Fibroblast of lung (primary cell): ENCODE data around the gene CRBN. TPM values are rescaled to one million over a fixed set of nuclear protein-coding genes. Genes with fewer than 3 reads are reported as not detected.

Source experiments
- DNase-seq, 2 donors: peaks; one replicate each; pipeline versions ENCODE4 v3.0.0 to v3.0.0-alpha.2; 2010; ENCODE audit warnings: low read depth in 2 of 2
- H2AFZ ChIP-seq: 2 replicates; pipeline ENCODE4 v1.5.1; 2012; ENCODE audit warnings: low read length, control low read depth, inconsistent platforms
- H3K27ac ChIP-seq: 2 replicates; pipeline ENCODE4 v1.5.1; 2011; ENCODE audit warnings: low read length, control low read depth; ENCODE audit not compliant: insufficient read depth
- H3K27me3 ChIP-seq: 2 replicates; pipeline ENCODE4 v1.5.1; 2011; ENCODE audit warnings: mild to moderate bottlenecking, low read length; ENCODE audit not compliant: control insufficient read depth, insufficient read depth
- H3K36me3 ChIP-seq: 2 replicates; pipeline ENCODE4 v1.5.1; 2011; ENCODE audit warnings: low read length; ENCODE audit not compliant: control insufficient read depth, insufficient read depth
- H3K4me1 ChIP-seq: 2 replicates; pipeline ENCODE4 v1.5.1; 2011; ENCODE audit warnings: low read length; ENCODE audit not compliant: control insufficient read depth, insufficient read depth; ENCODE audit errors: extremely low read depth
- H3K4me2 ChIP-seq: 2 replicates; pipeline ENCODE4 v1.5.1; 2011; ENCODE audit warnings: low read length, control low read depth; ENCODE audit not compliant: insufficient read depth; ENCODE audit errors: extremely low read depth
- H3K4me3 ChIP-seq, 4 experiments: fragments of 200-600 bp in 1 of 4; sonication (generic) in 1 of 4; replicated peaks in 1 of 4; 2 replicates each; pipeline ENCODE4 v1.5.1; 2011 to 2016; ENCODE audit warnings: low read length in 4 of 4, low read depth in 3 of 4, mild to moderate bottlenecking in 3 of 4, control low read depth in 2 of 4, inconsistent platforms in 1 of 4, mixed read lengths in 1 of 4; ENCODE audit not compliant: insufficient read depth in 1 of 4; ENCODE audit errors: control extremely low read depth in 1 of 4
- H3K79me2 ChIP-seq: 2 replicates; pipeline ENCODE4 v1.5.1; 2012; ENCODE audit warnings: mild to moderate bottlenecking, low read length, inconsistent platforms; ENCODE audit not compliant: control insufficient read depth, insufficient read depth
- H3K9ac ChIP-seq: 2 replicates; pipeline ENCODE4 v1.5.1; 2011; ENCODE audit warnings: mild to moderate bottlenecking, low read length, control low read depth; ENCODE audit not compliant: insufficient read depth
- H3K9me3 ChIP-seq: 2 replicates; pipeline ENCODE4 v1.5.1; 2012; ENCODE audit warnings: low read depth, low read length; ENCODE audit not compliant: control insufficient read depth, insufficient read depth
- H4K20me1 ChIP-seq: 2 replicates; pipeline ENCODE4 v1.5.1; 2011; ENCODE audit warnings: low read length; ENCODE audit not compliant: control insufficient read depth, insufficient read depth; ENCODE audit errors: extremely low read depth
- EZH2 ChIP-seq: IDR thresholded peaks from 2 replicates; pipeline ENCODE4 v1.5.1; 2012; ENCODE audit warnings: low read length, control low read depth, mild to moderate bottlenecking; ENCODE audit errors: missing control alignments
- polyA plus RNA-seq, 2 donors: library from polyadenylated mRNA; depleted of rRNA in 1 of 2; stranded (reverse) in 1 of 2; unstranded in 1 of 2; fragments of >200 nt; gene quantifications; 2 replicates each; pipeline ENCODE4 v1.2.1, GENCODE V29; 2011 to 2012; ENCODE audit warnings: missing spikeins in 1 of 2
- total RNA-seq: library from RNA; depleted of rRNA; stranded (reverse); fragments of >200 nt; gene quantifications from 2 replicates; pipeline ENCODE4 v1.2.1, GENCODE V29; 2014
- TF ChIP-seq, protein P1 (sequence below), 2 donors: IDR thresholded peaks in 1 of 2; conservative IDR thresholded peaks in 1 of 2; 1 replicate in 1 of 2; 2 replicates in 1 of 2; pipeline ENCODE4 v1.5.1; 2011 to 2012; ENCODE audit warnings: low read length in 2 of 2, control low read depth in 1 of 2, inconsistent platforms in 1 of 2, low read depth in 1 of 2, mild to moderate bottlenecking in 1 of 2

CRBN gene
- total and polyA plus RNA-seq, 2 donors (not counting 1 experiment from before 2014, with no cell fraction given), result 30.5 to 67.4 TPM

DNA sequence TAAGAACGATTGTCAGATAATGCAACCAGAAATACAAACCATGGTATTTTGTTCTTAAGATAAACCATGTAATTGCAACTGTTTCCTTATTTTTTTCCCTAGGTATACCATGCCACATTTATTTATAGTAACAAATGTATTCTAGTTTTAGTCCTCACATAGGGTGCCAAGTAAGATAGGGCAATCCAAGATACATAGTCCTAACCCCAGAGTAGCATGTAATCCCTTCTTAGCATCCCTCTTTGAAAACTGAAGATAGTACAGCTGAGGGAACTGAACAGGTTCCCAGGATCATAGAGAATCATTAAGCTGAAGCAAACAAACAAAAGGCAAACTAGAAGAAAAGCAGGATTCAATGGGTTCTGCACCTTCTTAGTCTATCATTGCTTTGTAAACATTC lies 28.0 kb downstream of the CRBN start:
- H3K9ac ChIP-seq, result no peak overlapping the region
- no peak overlapping the region for H3K4me2 ChIP-seq
- H3K36me3 ChIP-seq, result peaks cover 4% of the 10 kb centered on the region
- no peaks in the 10 kb centered on the region for H3K4me1 ChIP-seq
- H2AFZ ChIP-seq, result no peak overlapping the region
- H3K79me2 ChIP-seq, result no peaks in the 10 kb centered on the region
- H3K9me3 ChIP-seq, result no peaks in the 10 kb centered on the region
- H3K27ac ChIP-seq, result no peak overlapping the region
- DNase-seq, result no peak
- no peaks in the 10 kb centered on the region for H3K27me3 ChIP-seq
- no peak overlapping the region for H3K4me3 ChIP-seq
- no peaks in the 10 kb centered on the region for H4K20me1 ChIP-seq
- no peak for TF ChIP-seq EZH2

DNA sequence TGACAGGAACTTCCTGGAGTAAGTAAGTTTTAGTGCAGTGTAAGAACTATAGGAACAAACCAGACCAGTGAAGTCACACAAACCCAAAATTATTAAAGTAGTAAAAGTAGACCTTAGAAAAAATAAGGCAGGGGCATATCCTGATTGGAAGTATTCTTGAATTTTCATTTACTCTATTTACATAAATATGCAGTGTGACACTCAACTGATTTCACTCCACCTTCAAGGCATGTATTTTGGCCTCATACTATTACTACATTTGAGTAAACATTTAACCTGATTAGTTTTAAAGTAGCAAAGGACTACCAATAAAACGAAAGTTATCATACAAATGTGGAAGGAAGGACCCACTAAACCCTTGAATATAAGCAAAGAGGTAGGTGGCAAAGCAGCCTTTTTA lies 29.9 kb downstream of the CRBN start:
- Histone ChIP-seq H4K20me1 (no peaks in the 10 kb centered on the region), H3K27ac (no peak overlapping the region), H3K4me1 (no peaks in the 10 kb centered on the region), H3K36me3 (peaks cover 2% of the 10 kb centered on the region), H3K4me2 (no peak overlapping the region), H3K79me2 (no peaks in the 10 kb centered on the region), H2AFZ (no peak overlapping the region), H3K9me3 (no peaks in the 10 kb centered on the region), H3K9ac (no peak overlapping the region), H3K4me3 (no peak overlapping the region), H3K27me3 (no peaks in the 10 kb centered on the region)
- TF ChIP-seq EZH2, result no peak
- TF ChIP-seq, protein P1, sequence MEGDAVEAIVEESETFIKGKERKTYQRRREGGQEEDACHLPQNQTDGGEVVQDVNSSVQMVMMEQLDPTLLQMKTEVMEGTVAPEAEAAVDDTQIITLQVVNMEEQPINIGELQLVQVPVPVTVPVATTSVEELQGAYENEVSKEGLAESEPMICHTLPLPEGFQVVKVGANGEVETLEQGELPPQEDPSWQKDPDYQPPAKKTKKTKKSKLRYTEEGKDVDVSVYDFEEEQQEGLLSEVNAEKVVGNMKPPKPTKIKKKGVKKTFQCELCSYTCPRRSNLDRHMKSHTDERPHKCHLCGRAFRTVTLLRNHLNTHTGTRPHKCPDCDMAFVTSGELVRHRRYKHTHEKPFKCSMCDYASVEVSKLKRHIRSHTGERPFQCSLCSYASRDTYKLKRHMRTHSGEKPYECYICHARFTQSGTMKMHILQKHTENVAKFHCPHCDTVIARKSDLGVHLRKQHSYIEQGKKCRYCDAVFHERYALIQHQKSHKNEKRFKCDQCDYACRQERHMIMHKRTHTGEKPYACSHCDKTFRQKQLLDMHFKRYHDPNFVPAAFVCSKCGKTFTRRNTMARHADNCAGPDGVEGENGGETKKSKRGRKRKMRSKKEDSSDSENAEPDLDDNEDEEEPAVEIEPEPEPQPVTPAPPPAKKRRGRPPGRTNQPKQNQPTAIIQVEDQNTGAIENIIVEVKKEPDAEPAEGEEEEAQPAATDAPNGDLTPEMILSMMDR (conservative IDR thresholded peaks at IDR 0.05 in 1 of 2, IDR thresholded peaks at IDR 0.05 in 1 of 2; ENCODE audit: low read depth in 1 of 2, low read length in 2 of 2), result no peak
- DNase-seq, result no peak

DNA sequence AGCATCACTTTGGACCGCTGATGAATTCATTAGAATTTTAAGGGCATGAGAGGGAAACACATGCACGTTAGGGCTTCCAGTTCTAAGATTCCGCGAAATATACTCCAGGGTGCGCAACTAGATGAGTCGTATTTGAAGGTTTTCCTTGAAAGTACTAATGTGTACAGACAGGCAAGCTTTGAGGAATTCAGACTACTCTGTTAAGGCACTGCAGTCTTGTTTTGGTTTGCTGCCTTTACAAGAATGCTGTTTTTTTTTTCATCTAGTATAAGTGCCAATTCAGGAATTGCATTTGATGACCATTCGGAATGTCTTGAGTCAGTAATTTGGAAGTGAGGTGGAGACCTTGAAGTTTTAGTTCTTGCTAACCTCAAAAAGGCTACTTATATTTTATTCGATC lies 33.7 kb downstream of the CRBN start:
- peak in 1 of 2 donors; percentile 79 for DNase-seq
- Histone ChIP-seq H3K9ac (no peak overlapping the region), H3K9me3 (no peaks in the 10 kb centered on the region), H3K27me3 (no peaks in the 10 kb centered on the region), H3K36me3 (peaks cover 1% of the 10 kb centered on the region), H3K27ac (no peak overlapping the region), H2AFZ (no peak overlapping the region), H4K20me1 (no peaks in the 10 kb centered on the region), H3K4me2 (no peak overlapping the region), H3K4me3 (no peak overlapping the region), H3K79me2 (no peaks in the 10 kb centered on the region), H3K4me1 (no peaks in the 10 kb centered on the region)
- no peak for TF ChIP-seq EZH2
- TF ChIP-seq, protein P1 (conservative IDR thresholded peaks at IDR 0.05 in 1 of 2, IDR thresholded peaks at IDR 0.05 in 1 of 2; ENCODE audit: low read depth in 1 of 2, low read length in 2 of 2), result no peak
